ENCODE data around the gene SARM1.

DNA sequence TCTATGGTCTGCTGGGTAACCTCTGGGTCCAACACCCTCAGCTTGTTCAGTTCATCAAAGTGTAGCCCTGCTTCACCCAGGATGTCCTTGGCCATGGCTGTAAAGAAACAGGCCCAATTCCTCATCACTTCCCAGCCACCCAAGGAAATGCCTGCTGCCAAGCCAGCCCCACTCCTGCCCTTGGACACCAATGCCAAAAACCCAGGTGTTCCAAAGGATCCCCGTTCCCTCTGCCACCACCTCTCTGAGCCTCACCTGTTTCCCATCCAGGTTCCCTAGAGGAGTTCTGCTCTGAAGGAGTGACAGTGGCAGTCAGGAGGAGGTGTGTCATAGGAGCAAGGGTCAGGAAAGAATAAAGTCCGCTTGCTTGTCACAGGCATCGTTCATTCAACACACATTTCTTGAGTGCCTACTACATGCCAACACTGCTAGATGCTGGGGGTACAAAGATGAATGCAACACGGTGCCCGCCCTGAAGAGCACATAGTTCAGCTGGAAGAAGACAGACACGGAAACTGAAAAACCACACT, 39.5 kb upstream of the SARM1 start:
- TF ChIP-seq, protein P1, sequence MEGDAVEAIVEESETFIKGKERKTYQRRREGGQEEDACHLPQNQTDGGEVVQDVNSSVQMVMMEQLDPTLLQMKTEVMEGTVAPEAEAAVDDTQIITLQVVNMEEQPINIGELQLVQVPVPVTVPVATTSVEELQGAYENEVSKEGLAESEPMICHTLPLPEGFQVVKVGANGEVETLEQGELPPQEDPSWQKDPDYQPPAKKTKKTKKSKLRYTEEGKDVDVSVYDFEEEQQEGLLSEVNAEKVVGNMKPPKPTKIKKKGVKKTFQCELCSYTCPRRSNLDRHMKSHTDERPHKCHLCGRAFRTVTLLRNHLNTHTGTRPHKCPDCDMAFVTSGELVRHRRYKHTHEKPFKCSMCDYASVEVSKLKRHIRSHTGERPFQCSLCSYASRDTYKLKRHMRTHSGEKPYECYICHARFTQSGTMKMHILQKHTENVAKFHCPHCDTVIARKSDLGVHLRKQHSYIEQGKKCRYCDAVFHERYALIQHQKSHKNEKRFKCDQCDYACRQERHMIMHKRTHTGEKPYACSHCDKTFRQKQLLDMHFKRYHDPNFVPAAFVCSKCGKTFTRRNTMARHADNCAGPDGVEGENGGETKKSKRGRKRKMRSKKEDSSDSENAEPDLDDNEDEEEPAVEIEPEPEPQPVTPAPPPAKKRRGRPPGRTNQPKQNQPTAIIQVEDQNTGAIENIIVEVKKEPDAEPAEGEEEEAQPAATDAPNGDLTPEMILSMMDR (IDR thresholded peaks at IDR 0.05; ENCODE audit: low read length): no peak
- TF ChIP-seq EZH2phosphoT487 (IDR thresholded peaks at IDR 0.05; ENCODE audit: low read length) (no peak), EZH2 (optimal IDR thresholded peaks at IDR 0.05; ENCODE audit: low read depth, low read length) (no peak)
